Amygdala (tissue), 56 donors: ENCODE measurements around the gene GPR55.
A peak's percentile ranks its signal among the peaks of the same experiment; 100 is the strongest.

Experiments used
- DNase-seq, 56 donors: peaks; one replicate each; lab custom pipeline; 2025; lab: John Stamatoyannopoulos, UW

The GPR55 gene

GRCh38 chr2:230952226-230952956, 27.3 kb upstream of the GPR55 start:
- no peak for DNase-seq

GRCh38 chr2:230951396-230951795, 26.4 kb upstream of the GPR55 start:
- DNase-seq = no peak

DNA sequence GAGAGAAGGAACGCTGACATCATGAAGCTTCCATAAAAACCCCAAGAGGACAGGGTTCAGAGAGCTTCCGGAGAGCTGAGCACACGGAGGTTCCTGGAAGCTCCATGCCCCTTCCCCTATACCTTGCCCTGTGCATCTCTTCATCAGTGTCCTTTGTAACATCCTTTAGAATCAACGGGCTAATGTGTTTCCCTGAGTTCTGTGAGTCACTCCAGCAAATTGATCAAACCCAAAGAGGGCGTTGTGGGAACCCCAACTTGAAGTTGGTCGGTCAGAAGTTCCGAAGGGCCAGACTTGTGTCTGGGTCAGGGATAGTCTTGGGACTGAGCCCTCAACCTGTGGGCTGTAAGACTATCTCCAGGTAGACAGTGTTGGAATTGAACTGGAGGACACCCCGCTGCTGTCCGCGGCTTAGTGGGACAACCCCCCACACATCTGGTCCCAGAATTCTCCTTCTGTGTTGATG, 25.9 kb upstream of the GPR55 start:
- no peak for DNase-seq

DNA sequence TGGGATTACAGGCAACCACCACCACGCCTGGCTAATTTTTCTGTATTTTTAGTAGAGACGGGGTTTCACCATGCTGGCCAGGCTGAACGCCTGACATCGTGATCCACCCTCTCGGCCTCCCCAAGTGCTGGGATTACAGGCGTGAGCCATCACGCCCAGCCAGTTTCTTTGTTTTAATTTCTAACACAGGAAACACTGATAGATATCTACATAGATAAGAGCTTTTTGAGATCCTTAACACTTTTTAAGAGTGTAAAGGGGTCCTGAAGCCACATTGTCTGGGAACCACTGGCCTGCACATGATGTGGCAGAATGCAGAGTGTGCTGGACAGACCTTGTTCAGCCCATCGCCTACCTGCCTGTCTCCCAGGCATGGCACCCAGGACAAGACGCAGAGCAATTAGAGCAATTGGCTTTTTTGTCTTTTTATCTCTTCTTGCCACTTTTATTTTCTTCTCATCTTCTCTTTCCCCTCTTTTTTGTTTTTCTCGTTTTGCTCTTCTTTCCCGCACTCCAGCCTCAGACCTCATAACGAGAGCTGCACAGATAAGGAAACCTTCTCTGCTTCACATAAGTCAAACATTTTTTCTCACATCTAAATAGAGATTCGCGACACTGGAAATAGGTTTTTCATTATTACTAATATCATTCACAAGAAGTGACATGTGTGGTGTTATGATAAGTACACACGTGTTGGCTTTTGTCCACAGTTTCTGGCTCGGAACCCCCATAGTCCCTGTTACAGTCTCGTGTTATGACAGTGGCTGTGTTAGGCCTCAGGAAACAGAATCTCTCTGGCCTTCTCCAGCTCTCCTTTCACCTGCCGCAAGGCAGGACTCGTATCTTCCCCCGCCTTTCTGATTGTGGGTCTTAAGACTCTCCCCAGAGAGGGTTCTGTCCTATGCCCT, 25.2 kb upstream of the GPR55 start:
- DNase-seq = no peak

DNA sequence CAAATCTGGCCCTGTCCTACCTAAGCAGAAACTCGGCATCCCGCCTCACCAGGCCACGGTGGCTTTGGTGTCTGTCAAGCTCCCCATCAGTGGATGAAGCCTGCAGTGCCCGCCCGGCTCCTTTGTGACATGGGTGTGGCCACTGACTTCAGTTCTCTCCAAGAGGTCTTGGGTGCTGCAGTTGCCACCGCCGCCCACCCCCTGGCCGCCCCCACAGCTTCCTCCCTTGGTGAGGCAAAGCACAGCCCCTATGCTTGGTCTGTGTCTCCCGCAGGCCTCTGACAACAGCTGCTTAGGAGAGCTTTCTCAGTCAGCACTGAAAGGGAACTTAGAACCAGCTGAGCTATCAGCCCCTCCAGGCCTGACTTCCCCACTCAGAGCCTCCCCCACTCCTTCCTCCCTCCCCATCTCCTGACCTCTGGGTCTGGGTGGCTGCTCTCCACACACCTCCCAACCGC, 22.9 kb upstream of the GPR55 start:
- DNase-seq = peak in 3 of 56 donors; percentile 7 to 42 (median 17)

- DNase-seq = no peak
Observed at GRCh38 chr2:230947235-230947576, 22.2 kb upstream of the GPR55 start.

DNA sequence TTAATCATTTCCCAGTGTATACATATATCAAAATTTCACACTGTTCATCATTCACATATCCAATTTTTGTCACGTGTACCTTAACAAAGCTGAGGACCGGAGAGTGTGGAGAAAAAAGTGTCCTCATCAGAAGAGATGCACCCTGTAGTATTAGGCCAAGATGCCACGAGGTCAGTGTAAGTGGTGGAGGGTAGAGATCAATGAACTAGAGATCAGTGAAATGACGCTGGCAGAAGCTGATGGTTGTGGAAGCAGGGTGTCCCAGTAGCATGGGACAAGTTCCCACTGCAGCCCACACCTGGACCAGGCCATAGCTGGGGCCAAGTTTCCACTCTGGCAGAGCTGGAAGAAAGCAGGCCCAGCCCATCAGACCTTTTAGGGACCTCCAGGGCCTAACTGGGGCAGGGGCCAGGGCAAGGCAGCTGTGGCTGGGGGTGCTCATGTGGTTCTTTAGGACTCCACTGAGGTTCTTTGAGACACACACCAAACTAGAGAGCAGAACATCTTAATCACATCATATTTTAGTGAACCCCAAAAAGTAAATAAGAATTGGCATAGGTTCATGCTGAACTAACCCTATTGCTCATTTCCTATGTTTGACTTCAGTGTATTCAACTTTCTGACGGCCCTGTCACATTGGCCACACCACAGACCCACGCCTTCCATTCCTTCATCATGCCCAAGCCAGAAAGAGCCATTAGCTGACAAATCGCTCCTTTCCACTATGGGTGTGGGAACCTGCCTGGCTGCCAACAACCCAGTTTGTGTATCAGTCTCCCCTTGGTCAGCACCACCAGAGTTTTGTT, 21.6 kb upstream of the GPR55 start:
- DNase-seq = no peak

GRCh38 chr2:230944757-230945372, 19.8 kb upstream of the GPR55 start:
- no peak for DNase-seq

DNA sequence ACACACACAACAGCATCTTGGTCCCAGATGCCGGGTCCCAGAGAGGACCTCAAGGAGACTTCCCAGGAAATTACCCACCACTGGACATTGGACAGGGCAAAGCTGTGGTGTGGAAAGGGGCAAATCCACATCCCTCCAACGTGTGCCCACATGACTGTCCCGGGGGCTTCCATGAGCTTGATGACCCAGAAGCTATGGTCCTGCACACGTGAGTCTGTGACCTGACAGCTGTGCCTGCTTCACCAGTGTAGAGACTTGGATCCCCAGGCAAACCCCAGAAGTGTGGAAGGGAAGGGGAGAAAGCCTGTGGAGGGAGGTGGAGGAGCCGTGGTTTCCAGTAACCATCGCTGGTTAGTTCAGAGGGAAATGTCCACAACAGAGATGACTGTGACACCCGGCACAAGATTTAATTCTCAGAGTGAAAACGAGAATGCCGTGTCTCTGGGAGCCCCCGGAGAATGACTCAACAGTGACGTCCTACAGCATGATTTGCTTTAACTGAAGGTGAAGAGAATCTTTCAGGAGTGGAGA, 19.1 kb upstream of the GPR55 start:
- no peak for DNase-seq

DNA sequence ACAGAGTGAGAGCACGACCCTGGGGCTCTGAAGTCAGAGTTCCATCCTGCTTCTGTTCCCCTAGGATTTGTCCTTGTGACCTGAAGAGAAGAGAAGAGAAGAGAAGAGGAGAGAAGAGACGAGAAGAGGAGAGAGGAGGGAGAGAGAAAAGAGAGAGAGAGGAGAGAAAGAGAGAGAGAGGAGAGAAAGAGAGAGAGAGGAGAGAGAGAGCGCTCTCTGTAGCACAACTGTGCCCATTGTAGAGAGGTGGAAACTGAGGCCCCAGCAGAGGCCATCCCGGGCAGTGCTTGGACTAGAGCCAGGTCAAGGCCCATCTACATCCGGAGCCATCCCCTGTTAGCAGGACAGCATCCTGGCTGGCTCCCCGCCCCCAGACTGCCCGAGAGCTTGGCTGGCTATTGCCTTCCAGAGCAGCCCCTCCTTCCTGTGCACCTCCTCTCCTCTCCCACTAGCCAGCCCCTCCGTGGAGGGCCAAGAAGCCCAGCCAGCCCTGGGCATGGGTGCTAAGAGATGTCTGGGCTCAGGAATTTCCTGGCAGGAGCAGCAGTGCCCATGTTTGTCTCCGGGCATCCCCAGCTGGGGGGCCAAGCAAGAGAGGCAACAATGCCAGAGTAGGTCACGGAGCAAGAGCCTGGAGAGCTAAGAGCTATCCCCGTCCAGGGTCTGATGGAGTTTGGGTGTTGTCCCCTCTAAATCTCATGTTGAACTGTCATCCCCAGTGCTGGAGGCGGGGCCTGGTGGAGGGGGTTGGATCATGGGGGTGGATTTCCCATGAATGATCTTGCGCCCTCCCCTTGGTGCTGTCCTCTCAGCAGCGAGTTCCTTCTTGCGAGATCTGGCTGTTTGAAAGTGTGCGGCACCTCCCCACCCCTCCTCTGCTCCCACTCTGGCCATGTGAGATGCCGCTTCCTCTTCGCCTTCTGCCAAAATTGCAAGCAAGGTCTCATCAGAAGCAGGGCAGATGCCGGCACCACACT, 18.2 kb upstream of the GPR55 start:
- peak in 13 of 56 donors; percentile 14 to 52 (median 35) for DNase-seq

- DNase-seq = no peak
Observed at GRCh38 chr2:230942371-230942770, 17.3 kb upstream of the GPR55 start.

- no peak for DNase-seq
Observed at GRCh38 chr2:230941202-230942180, 16.4 kb upstream of the GPR55 start.

DNA sequence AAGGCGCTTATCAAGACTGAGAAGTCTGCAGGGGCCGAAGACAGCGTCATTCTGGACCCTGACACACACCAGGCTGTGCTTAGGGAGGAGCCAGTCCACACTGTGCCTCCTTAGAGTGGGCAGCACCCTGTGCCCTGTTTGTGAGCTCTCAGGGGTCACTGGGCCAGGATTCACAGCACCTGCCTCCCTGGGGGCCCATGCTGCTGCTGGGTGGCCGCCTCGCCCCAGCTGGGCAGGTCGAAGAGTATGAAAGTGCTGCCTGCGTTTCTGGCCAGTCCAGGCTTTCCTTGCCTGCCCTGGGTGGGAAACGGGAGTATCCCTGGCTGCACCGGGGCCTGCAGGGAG, 15.4 kb upstream of the GPR55 start:
- DNase-seq = no peak

GRCh38 chr2:230939691-230940470, 14.8 kb upstream of the GPR55 start:
- DNase-seq = no peak

- DNase-seq = no peak
Observed at GRCh38 chr2:230939066-230939591, 14.1 kb upstream of the GPR55 start.

- DNase-seq = no peak
Observed at GRCh38 chr2:230938516-230939065, 13.5 kb upstream of the GPR55 start.
